Measurements from ENCODE around the gene ZKSCAN3.
"Not testable (repeated sequence)": the region's sequence is repeated elsewhere in the genome, so short reads cannot be mapped to it uniquely, and the experiment has no call there.

ZKSCAN3 gene

GRCh38 chr6:28400122-28400451 lies 50.3 kb downstream of the ZKSCAN3 start:
- peak overlapping the region; percentile 90 to 94 for H3K27ac Mint-ChIP-seq
- H3K36me3 Mint-ChIP-seq (ENCODE audit: insufficient read depth) = peaks cover 20% of the 10 kb centered on the region
- H3K4me1 Mint-ChIP-seq (ENCODE audit: low read depth in 2 of 2) = peaks cover 38 to 39% of the 10 kb centered on the region in 2 donors
- H3K27me3 Mint-ChIP-seq = peaks cover 25 to 35% of the 10 kb centered on the region in 2 donors
- ATAC-seq (replicated peaks) (no peak), DNase-seq (no peak)
- peak overlapping the region; percentile 86 to 90 for H3K4me3 Mint-ChIP-seq
- H3K9me3 Mint-ChIP-seq = peaks cover 0 to 8% of the 10 kb centered on the region in 2 donors

GRCh38 chr6:28401172-28401571 lies 51.4 kb downstream of the ZKSCAN3 start:
- Mint-ChIP-seq H3K36me3 (ENCODE audit: insufficient read depth) (peaks cover 13% of the 10 kb centered on the region), H3K4me1 (ENCODE audit: low read depth in 2 of 2) (peaks cover 27 to 29% of the 10 kb centered on the region in 2 donors), H3K27ac (peak overlapping the region in 1 of 2 donors; percentile 94), H3K4me3 (no peak overlapping the region), H3K9me3 (peaks cover 0 to 8% of the 10 kb centered on the region in 2 donors), H3K27me3 (peaks cover 33 to 41% of the 10 kb centered on the region in 2 donors)
- no peak for ATAC-seq (replicated peaks)
- DNase-seq = no peak

- H3K4me3 Mint-ChIP-seq = no peak overlapping the region
- H3K9me3 Mint-ChIP-seq = peaks cover 0 to 8% of the 10 kb centered on the region in 2 donors
- peaks cover 18 to 20% of the 10 kb centered on the region in 2 donors for H3K4me1 Mint-ChIP-seq (ENCODE audit: low read depth in 2 of 2)
- H3K27me3 Mint-ChIP-seq = peaks cover 43 to 50% of the 10 kb centered on the region in 2 donors
- H3K27ac Mint-ChIP-seq = no peak overlapping the region
- peaks cover 10% of the 10 kb centered on the region for H3K36me3 Mint-ChIP-seq (ENCODE audit: insufficient read depth)
- ATAC-seq (replicated peaks) = no peak
- no peak for DNase-seq
Measured at GRCh38 chr6:28402197-28402596, 52.5 kb downstream of the ZKSCAN3 start.

- not testable (repeated sequence) for ATAC-seq (replicated peaks); DNase-seq; H3K9me3 Mint-ChIP-seq; H3K36me3 Mint-ChIP-seq (ENCODE audit: insufficient read depth); H3K4me3 Mint-ChIP-seq; H3K27ac Mint-ChIP-seq
- H3K27me3 Mint-ChIP-seq = peaks cover 50 to 54% of the 10 kb centered on the region in 2 donors
- peaks cover 7 to 11% of the 10 kb centered on the region in 2 donors for H3K4me1 Mint-ChIP-seq (ENCODE audit: low read depth in 2 of 2)
Measured at GRCh38 chr6:28403923-28404322, 54.2 kb downstream of the ZKSCAN3 start.

GRCh38 chr6:28407401-28407800 lies 57.7 kb downstream of the ZKSCAN3 start:
- Mint-ChIP-seq H3K36me3 (ENCODE audit: insufficient read depth) (no peaks in the 10 kb centered on the region), H3K4me3 (no peak overlapping the region), H3K4me1 (ENCODE audit: low read depth in 2 of 2) (no peaks in the 10 kb centered on the region), H3K9me3 (no peaks in the 10 kb centered on the region), H3K27me3 (peaks cover 58 to 63% of the 10 kb centered on the region in 2 donors), H3K27ac (no peak overlapping the region)
- ATAC-seq (replicated peaks) = no peak
- no peak for DNase-seq

GRCh38 chr6:28408076-28408802 lies 58.5 kb downstream of the ZKSCAN3 start:
- no peaks in the 10 kb centered on the region for H3K4me1 Mint-ChIP-seq (ENCODE audit: low read depth in 2 of 2)
- no peaks in the 10 kb centered on the region for H3K9me3 Mint-ChIP-seq
- H3K27me3 Mint-ChIP-seq = peaks cover 58 to 65% of the 10 kb centered on the region in 2 donors
- ATAC-seq (replicated peaks) (no peak), DNase-seq (no peak)
- no peak overlapping the region for H3K27ac Mint-ChIP-seq
- no peaks in the 10 kb centered on the region for H3K36me3 Mint-ChIP-seq (ENCODE audit: insufficient read depth)
- no peak overlapping the region for H3K4me3 Mint-ChIP-seq

- ATAC-seq (replicated peaks) (no peak), DNase-seq (no peak)
- Mint-ChIP-seq H3K36me3 (ENCODE audit: insufficient read depth) (no peaks in the 10 kb centered on the region), H3K9me3 (no peaks in the 10 kb centered on the region), H3K27ac (no peak overlapping the region), H3K27me3 (peaks cover 52 to 53% of the 10 kb centered on the region in 2 donors), H3K4me1 (ENCODE audit: low read depth in 2 of 2) (no peaks in the 10 kb centered on the region), H3K4me3 (no peak overlapping the region)
Measured at GRCh38 chr6:28410767-28411166, 61.0 kb downstream of the ZKSCAN3 start.

GRCh38 chr6:28413681-28414080 lies 63.9 kb downstream of the ZKSCAN3 start:
- DNase-seq (no peak), ATAC-seq (replicated peaks) (no peak)
- H3K27me3 Mint-ChIP-seq = peaks cover 31 to 36% of the 10 kb centered on the region in 2 donors
- no peaks in the 10 kb centered on the region for H3K9me3 Mint-ChIP-seq
- no peak overlapping the region for H3K27ac Mint-ChIP-seq
- H3K4me1 Mint-ChIP-seq (ENCODE audit: low read depth in 2 of 2) = no peaks in the 10 kb centered on the region
- no peak overlapping the region for H3K4me3 Mint-ChIP-seq
- no peaks in the 10 kb centered on the region for H3K36me3 Mint-ChIP-seq (ENCODE audit: insufficient read depth)

All from effector memory CD8-positive, alpha-beta T cell (primary cell).